ENCODE data around the gene NEMP1.
"Not testable (repeated sequence)": the region's sequence is repeated elsewhere in the genome, so short reads cannot be mapped to it uniquely, and the experiment has no call there.

The NEMP1 gene

GRCh38 chr12:57019983-57020719 lies 58.4 kb downstream of the NEMP1 start:
- DNase-seq (ENCODE audit: low read depth in 2 of 2), result no peak

DNA sequence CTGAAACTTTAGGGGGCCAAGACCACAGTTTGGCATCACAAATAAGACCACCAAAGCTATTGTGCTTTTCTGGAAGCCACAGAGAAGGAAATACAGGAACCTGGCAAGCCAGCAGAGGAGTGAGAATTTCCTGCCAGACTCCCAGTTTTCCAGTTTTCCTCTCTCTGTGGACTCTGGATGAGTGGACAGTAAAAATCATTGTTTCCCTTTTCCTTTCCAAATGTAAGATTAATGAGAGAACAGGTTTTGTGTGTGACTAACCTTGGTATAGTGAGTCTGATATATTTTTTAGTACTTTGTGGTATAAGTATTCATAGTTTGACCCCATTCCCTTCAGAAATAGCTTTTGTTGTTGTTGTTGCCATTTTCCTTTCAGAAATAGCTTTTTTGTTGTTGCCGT lies 59.7 kb downstream of the NEMP1 start:
- no peak for TF ChIP-seq CTCF (IDR thresholded peaks at IDR 0.05; ENCODE audit: low read depth, low read length)
- H3K4me3 ChIP-seq (replicated peaks in 1 of 2; ENCODE audit: low read depth in 2 of 2, low read length in 2 of 2), result no peak overlapping the region
- no peak for DNase-seq (ENCODE audit: low read depth in 2 of 2)

More at GRCh38 chr12:57019983-57020719, 58.4 kb downstream of the NEMP1 start:
- TF ChIP-seq CTCF (IDR thresholded peaks at IDR 0.05; ENCODE audit: low read depth, low read length), result no peak
- H3K4me3 ChIP-seq (replicated peaks in 1 of 2; ENCODE audit: low read depth in 2 of 2, low read length in 2 of 2), result no peak overlapping the region

- not testable (repeated sequence) for DNase-seq (ENCODE audit: low read depth in 2 of 2); H3K4me3 ChIP-seq (replicated peaks in 1 of 2; ENCODE audit: low read depth in 2 of 2, low read length in 2 of 2)
Measured at GRCh38 chr12:57018353-57018752, 60.2 kb downstream of the NEMP1 start.

DNA sequence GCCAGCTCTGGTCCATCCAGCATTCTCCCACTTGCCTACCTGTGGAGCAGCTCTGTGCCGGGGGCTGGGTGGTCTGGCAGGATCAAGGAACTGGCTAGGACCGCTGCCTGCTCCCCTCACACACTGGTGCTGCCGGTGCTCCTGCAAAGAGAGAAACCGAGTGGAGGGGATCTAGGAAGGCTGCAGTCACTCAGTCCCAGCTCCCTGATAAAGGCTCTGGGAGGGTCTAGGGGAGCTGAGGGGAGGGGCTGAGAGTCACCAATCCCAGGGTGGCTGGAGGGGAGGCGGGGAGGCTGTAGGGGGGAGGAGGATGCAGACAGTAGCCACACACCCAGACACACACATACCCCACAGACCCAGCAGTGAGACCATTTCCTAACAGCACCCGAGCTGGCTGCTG lies 62.2 kb downstream of the NEMP1 start, which contains the start of gene TAC3:
Gene TAC3, minus strand, starts transcription at position 182 of the 400 bp plus-strand sequence. CDS start 732 bp downstream, outside the sequence.
- no peak for TF ChIP-seq CTCF (IDR thresholded peaks at IDR 0.05; ENCODE audit: low read depth, low read length)
- no peak within 1 kb of the TSS for H3K4me3 ChIP-seq (replicated peaks in 1 of 2; ENCODE audit: low read depth in 2 of 2, low read length in 2 of 2)
- no peak for DNase-seq (ENCODE audit: low read depth in 2 of 2)

DNA sequence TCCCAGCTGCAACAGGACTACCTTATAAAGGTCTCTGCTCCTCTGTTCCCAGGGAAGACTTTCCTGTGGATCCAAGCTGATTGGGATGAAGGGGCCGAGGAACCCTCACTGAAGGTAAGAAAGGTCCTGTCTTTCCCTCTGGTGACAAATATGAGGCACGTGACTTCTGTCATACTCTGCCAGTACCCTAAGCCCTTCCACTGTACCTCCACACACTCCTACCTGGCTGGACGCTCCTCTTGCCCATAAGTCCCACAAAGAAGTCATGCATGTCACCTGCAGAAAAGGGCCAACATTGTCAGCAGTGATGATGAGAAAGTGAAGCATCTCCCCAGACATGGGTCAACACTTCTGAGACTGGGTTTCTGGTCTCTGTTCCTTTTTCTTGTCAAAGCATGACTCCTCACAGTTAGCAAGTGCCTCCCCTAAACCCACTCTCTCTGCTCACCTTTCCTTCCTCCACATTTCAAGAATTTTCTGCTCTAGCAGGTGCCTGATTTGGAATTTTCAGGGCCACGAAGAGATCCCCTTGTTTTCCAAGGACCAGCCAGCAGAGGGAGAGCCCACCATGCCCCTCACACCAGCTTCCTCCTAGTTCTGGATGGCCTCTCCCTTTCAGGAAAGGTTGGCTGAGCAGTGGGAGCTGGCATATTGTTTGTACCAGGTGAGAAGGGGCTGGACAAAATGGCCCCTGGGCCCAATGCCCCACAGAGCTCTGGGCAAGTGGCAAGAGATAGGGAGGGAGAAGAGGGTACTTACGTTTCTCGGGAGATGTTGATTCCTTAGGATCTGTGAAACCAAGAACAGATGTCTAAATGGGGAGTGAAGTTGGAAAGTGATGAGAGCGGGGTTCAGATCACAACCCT lies 65.8 kb downstream of the NEMP1 start:
- DNase-seq (ENCODE audit: low read depth in 2 of 2), result no peak
- no peak for TF ChIP-seq CTCF (IDR thresholded peaks at IDR 0.05; ENCODE audit: low read depth, low read length)
- no peak overlapping the region for H3K4me3 ChIP-seq (replicated peaks in 1 of 2; ENCODE audit: low read depth in 2 of 2, low read length in 2 of 2)

- TF ChIP-seq CTCF (IDR thresholded peaks at IDR 0.05; ENCODE audit: low read depth, low read length), result no peak
- DNase-seq (ENCODE audit: low read depth in 2 of 2), result no peak
- no peak overlapping the region for H3K4me3 ChIP-seq (replicated peaks in 1 of 2; ENCODE audit: low read depth in 2 of 2, low read length in 2 of 2)
Measured at GRCh38 chr12:57011438-57012424, 66.9 kb downstream of the NEMP1 start.
